ENCODE measurements around the gene HPX. TPM values are rescaled to one million over a fixed set of nuclear protein-coding genes. Genes with fewer than 3 reads are reported as not detected.

Gene HPX
- total RNA-seq, 1 donor from 2014 or later, result not detected

Other genes starting within 250 kb of the HPX start
- gene OR52W1, start 241.8 kb downstream of the HPX start, total RNA-seq, result not detected
- gene C11orf42, start 235.4 kb downstream of the HPX start, total RNA-seq, result not detected
- 13.3 TPM for gene FHIP1B, start 206.4 kb downstream of the HPX start, total RNA-seq
- gene CNGA4, start 201.9 kb downstream of the HPX start, total RNA-seq, result not detected
- gene CCKBR, start 181.1 kb downstream of the HPX start, total RNA-seq, result not detected
- gene CAVIN3, start 120.5 kb downstream of the HPX start, total RNA-seq, result 42.5 TPM
- 60.6 TPM for gene SMPD1, start 50.5 kb downstream of the HPX start, total RNA-seq
- 85.5 TPM for gene APBB1, start 21.9 kb downstream of the HPX start, total RNA-seq
- 12.5 TPM for gene TRIM3, start 33.0 kb upstream of the HPX start, total RNA-seq
- gene ARFIP2, start 40.3 kb upstream of the HPX start, total RNA-seq, result 15.1 TPM
- gene TIMM10B, start 40.5 kb upstream of the HPX start, total RNA-seq, result 14.1 TPM
- 3.9 TPM for gene DNHD1, start 56.3 kb upstream of the HPX start, total RNA-seq
- 22.9 TPM for gene RRP8, start 162.6 kb upstream of the HPX start, total RNA-seq
- 233 TPM for gene ILK, start 162.8 kb upstream of the HPX start, total RNA-seq
- gene TAF10, start 171.2 kb upstream of the HPX start, total RNA-seq, result 90.9 TPM
- gene TPP1, start 178.4 kb upstream of the HPX start, total RNA-seq, result 81.5 TPM
- gene DCHS1, start 214.8 kb upstream of the HPX start, total RNA-seq, result 10.7 TPM
- 44.8 TPM for gene MRPL17, start 242.4 kb upstream of the HPX start, total RNA-seq